SU-DHL-6 (cell line): ENCODE results near the gene MYO15A.
A peak's percentile ranks its signal among the peaks of the same experiment; 100 is the strongest.

Experiments used
- H2AFZ ChIP-seq: fragments of 200-600 bp; sonication (generic); 2 replicates; pipeline ENCODE4 v1.6.1; 2014; ENCODE audit warnings: low read depth, mild to moderate bottlenecking, moderate library complexity, mixed read lengths, antibody characterized with exemption, low read length; ENCODE audit not compliant: severe bottlenecking
- H3F3A ChIP-seq: fragments of 200-600 bp; shearing (Covaris generic); 2 replicates; pipeline ENCODE4 v1.6.0; 2016; ENCODE audit warnings: antibody characterized with exemption, mild to moderate bottlenecking; ENCODE audit not compliant: insufficient read depth
- H3K27ac ChIP-seq: fragments of 200-600 bp; sonication (generic); 2 replicates; pipeline ENCODE4 v1.5.1; 2016; ENCODE audit warnings: low read depth, mild to moderate bottlenecking, low read length, moderate library complexity, mixed read lengths
- H3K27me3 ChIP-seq: fragments of 200-600 bp; sonication (generic), shearing (Covaris generic); 2 replicates; pipeline ENCODE4 v1.6.0; 2014; ENCODE audit warnings: mild to moderate bottlenecking, low read length
- H3K36me3 ChIP-seq: fragments of 200-600 bp; sonication (generic); 2 replicates; pipeline ENCODE4 v1.6.1; 2014; ENCODE audit warnings: mild to moderate bottlenecking, low read length, mixed read lengths
- H3K4me2 ChIP-seq: fragments of 300-600, 200-600 bp; shearing (Covaris generic), sonication (generic); 2 replicates; pipeline ENCODE4 v1.6.0; 2014; ENCODE audit warnings: low read length, low read depth, mild to moderate bottlenecking; ENCODE audit not compliant: poor library complexity, severe bottlenecking
- H3K4me3 ChIP-seq: fragments of 200-600 bp; sonication (generic); 2 replicates; pipeline ENCODE4 v1.5.1; 2014; ENCODE audit warnings: antibody characterized with exemption, low read length, mild to moderate bottlenecking, mixed read lengths; ENCODE audit not compliant: insufficient read depth, poor library complexity, severe bottlenecking
- H3K79me2 ChIP-seq: fragments of 200-600 bp; sonication (generic); 2 replicates; pipeline ENCODE4 v1.6.1; 2014; ENCODE audit warnings: mild to moderate bottlenecking, low read length, moderate library complexity; ENCODE audit not compliant: insufficient read depth
- H3K9ac ChIP-seq: fragments of 200-600 bp; sonication (generic); 2 replicates; pipeline ENCODE4 v1.7.0; 2014; ENCODE audit warnings: mild to moderate bottlenecking, low read length
- H3K9me2 ChIP-seq: fragments of 200-600 bp; sonication (generic); replicated peaks from 2 replicates; pipeline ENCODE4 v1.6.1; 2014; ENCODE audit warnings: low read length; ENCODE audit not compliant: insufficient read depth
- H3K9me3 ChIP-seq: fragments of 200-600 bp; sonication (generic); 2 replicates; pipeline ENCODE4 v1.6.1; 2014; ENCODE audit warnings: low read length, mixed read lengths; ENCODE audit not compliant: insufficient read depth
- H4K20me1 ChIP-seq: fragments of 200-600 bp; sonication (generic); 2 replicates; pipeline ENCODE4 v1.6.1; 2014; ENCODE audit warnings: low read depth, mild to moderate bottlenecking, antibody characterized with exemption, low read length, moderate library complexity, mixed read lengths
- CTCF ChIP-seq: fragments of 200-600 bp; sonication (generic); IDR thresholded peaks from one replicate; pipeline ENCODE4 v1.5.1; 2017; ENCODE audit warnings: antibody characterized with exemption, mild to moderate bottlenecking, low read length, moderate library complexity; ENCODE audit not compliant: insufficient read depth, poor library complexity, severe bottlenecking
- EZH2phosphoT487 ChIP-seq: fragments of 200-600 bp; sonication (generic), shearing (Covaris generic); conservative IDR thresholded peaks from 2 replicates; pipeline ENCODE4 v1.6.1; 2018; ENCODE audit warnings: mild to moderate bottlenecking, antibody characterized with exemption, low read length, moderate library complexity, mixed read lengths

MYO15A gene

GRCh38 chr17:18158022-18158600 lies 49.6 kb downstream of the MYO15A start:
- peak overlapping the region; percentile 37 for H3K4me3 ChIP-seq
- H3K79me2 ChIP-seq = no peaks in the 10 kb centered on the region
- no peak overlapping the region for H3K27ac ChIP-seq
- no peaks in the 10 kb centered on the region for H3K9me2 ChIP-seq
- H3K4me2 ChIP-seq = peak overlapping the region; percentile 60
- H3F3A ChIP-seq = no peaks in the 10 kb centered on the region
- no peak for TF ChIP-seq CTCF
- TF ChIP-seq EZH2phosphoT487 = no peak
- H4K20me1 ChIP-seq = no peaks in the 10 kb centered on the region
- H3K36me3 ChIP-seq = no peaks in the 10 kb centered on the region
- H3K9ac ChIP-seq = peak overlapping the region; percentile 40; the same call in 1 of the 2 replicates
- H3K27me3 ChIP-seq = no peaks in the 10 kb centered on the region
- H2AFZ ChIP-seq = peak overlapping the region; percentile 19
- no peaks in the 10 kb centered on the region for H3K9me3 ChIP-seq

- H3K4me3 ChIP-seq = no peak overlapping the region
- no peaks in the 10 kb centered on the region for H3K9me2 ChIP-seq
- no peaks in the 10 kb centered on the region for H3F3A ChIP-seq
- no peak overlapping the region for H3K27ac ChIP-seq
- TF ChIP-seq CTCF (no peak), EZH2phosphoT487 (no peak)
- H3K36me3 ChIP-seq = no peaks in the 10 kb centered on the region
- H3K9me3 ChIP-seq = no peaks in the 10 kb centered on the region
- no peak overlapping the region for H3K9ac ChIP-seq
- H3K79me2 ChIP-seq = no peaks in the 10 kb centered on the region
- H3K4me2 ChIP-seq = no peak overlapping the region
- H4K20me1 ChIP-seq = no peaks in the 10 kb centered on the region
- H2AFZ ChIP-seq = no peak overlapping the region
- H3K27me3 ChIP-seq = no peaks in the 10 kb centered on the region
Measured at GRCh38 chr17:18159551-18160120, 51.1 kb downstream of the MYO15A start.

GRCh38 chr17:18160128-18160856 lies 51.7 kb downstream of the MYO15A start:
- H2AFZ ChIP-seq = no peak overlapping the region
- H3K9me3 ChIP-seq = no peaks in the 10 kb centered on the region
- H3K36me3 ChIP-seq = no peaks in the 10 kb centered on the region
- H3K9me2 ChIP-seq = no peaks in the 10 kb centered on the region
- H3K79me2 ChIP-seq = no peaks in the 10 kb centered on the region
- no peak overlapping the region for H3K27ac ChIP-seq
- H3K27me3 ChIP-seq = no peaks in the 10 kb centered on the region
- no peak overlapping the region for H3K4me2 ChIP-seq
- no peak overlapping the region for H3K9ac ChIP-seq
- no peak overlapping the region for H3K4me3 ChIP-seq
- TF ChIP-seq EZH2phosphoT487 = no peak
- TF ChIP-seq CTCF = no peak
- no peaks in the 10 kb centered on the region for H3F3A ChIP-seq
- no peaks in the 10 kb centered on the region for H4K20me1 ChIP-seq
